KMS-11 (cell line): ENCODE data around the gene ADGRD1.

ENCODE experiments used
- H2AFZ ChIP-seq: fragments of 200-600 bp; sonication (generic); 2 replicates; pipeline ENCODE4 v1.6.1; 2016; ENCODE audit warnings: antibody characterized with exemption, mixed run types, low read depth
- H3K27ac ChIP-seq: fragments of 200-600 bp; sonication (generic); 2 replicates; pipeline ENCODE4 v1.6.1; 2016; ENCODE audit warnings: mild to moderate bottlenecking, mixed run types
- H3K27me3 ChIP-seq: fragments of 200-600 bp; sonication (generic); 2 replicates; pipeline ENCODE4 v1.6.1; 2017; ENCODE audit warnings: mild to moderate bottlenecking, low read depth, mixed run types, moderate library complexity; ENCODE audit not compliant: insufficient read depth
- H3K36me3 ChIP-seq: fragments of 200-600 bp; sonication (generic); 2 replicates; pipeline ENCODE4 v1.6.1; 2017; ENCODE audit warnings: mild to moderate bottlenecking, mixed run types; ENCODE audit not compliant: insufficient read depth
- H3K4me1 ChIP-seq: fragments of 200-600 bp; sonication (generic); 2 replicates; pipeline ENCODE4 v1.6.1; 2016; ENCODE audit warnings: mild to moderate bottlenecking, low read depth, mixed run types; ENCODE audit not compliant: poor library complexity, severe bottlenecking
- H3K4me2 ChIP-seq: fragments of 200-600 bp; sonication (generic); 2 replicates; pipeline ENCODE4 v1.7.0; 2016; ENCODE audit warnings: mild to moderate bottlenecking, mixed run types
- H3K4me3 ChIP-seq: fragments of 200-600 bp; sonication (generic); IDR thresholded peaks from 2 replicates; pipeline ENCODE4 v1.6.1; 2017; ENCODE audit warnings: low read depth, low read length, mixed read lengths; ENCODE audit not compliant: insufficient read depth
- H3K79me2 ChIP-seq: fragments of 200-600 bp; sonication (generic); 2 replicates; pipeline ENCODE4 v1.6.1; 2016; ENCODE audit warnings: low read depth, mixed run types; ENCODE audit not compliant: insufficient read depth
- H3K9ac ChIP-seq: fragments of 200-600 bp; sonication (generic); 2 replicates; pipeline ENCODE4 v1.6.1; 2016; ENCODE audit warnings: mild to moderate bottlenecking, mixed run types
- H4K20me1 ChIP-seq: fragments of 200-600 bp; sonication (generic); 2 replicates; pipeline ENCODE4 v1.6.1; 2016; ENCODE audit warnings: mild to moderate bottlenecking, mixed run types; ENCODE audit not compliant: insufficient read depth
- TF ChIP-seq, protein P1 (sequence below): fragments of 200-600 bp; sonication (generic); conservative IDR thresholded peaks from 2 replicates; pipeline ENCODE4 v1.6.1; 2017; ENCODE audit warnings: low read depth, mild to moderate bottlenecking, antibody characterized with exemption, low read length, moderate library complexity, mixed read lengths

Gene ADGRD1

GRCh38 chr12:130966443-130967030, 12.8 kb downstream of the ADGRD1 start:
- Histone ChIP-seq H3K4me3 (no peak overlapping the region), H3K9ac (no peak overlapping the region), H4K20me1 (no peaks in the 10 kb centered on the region), H3K27ac (no peak overlapping the region), H3K27me3 (no peaks in the 10 kb centered on the region), H3K4me2 (no peak overlapping the region), H3K36me3 (no peaks in the 10 kb centered on the region), H3K4me1 (no peaks in the 10 kb centered on the region), H3K79me2 (no peaks in the 10 kb centered on the region), H2AFZ (no peak overlapping the region)
- TF ChIP-seq, protein P1, sequence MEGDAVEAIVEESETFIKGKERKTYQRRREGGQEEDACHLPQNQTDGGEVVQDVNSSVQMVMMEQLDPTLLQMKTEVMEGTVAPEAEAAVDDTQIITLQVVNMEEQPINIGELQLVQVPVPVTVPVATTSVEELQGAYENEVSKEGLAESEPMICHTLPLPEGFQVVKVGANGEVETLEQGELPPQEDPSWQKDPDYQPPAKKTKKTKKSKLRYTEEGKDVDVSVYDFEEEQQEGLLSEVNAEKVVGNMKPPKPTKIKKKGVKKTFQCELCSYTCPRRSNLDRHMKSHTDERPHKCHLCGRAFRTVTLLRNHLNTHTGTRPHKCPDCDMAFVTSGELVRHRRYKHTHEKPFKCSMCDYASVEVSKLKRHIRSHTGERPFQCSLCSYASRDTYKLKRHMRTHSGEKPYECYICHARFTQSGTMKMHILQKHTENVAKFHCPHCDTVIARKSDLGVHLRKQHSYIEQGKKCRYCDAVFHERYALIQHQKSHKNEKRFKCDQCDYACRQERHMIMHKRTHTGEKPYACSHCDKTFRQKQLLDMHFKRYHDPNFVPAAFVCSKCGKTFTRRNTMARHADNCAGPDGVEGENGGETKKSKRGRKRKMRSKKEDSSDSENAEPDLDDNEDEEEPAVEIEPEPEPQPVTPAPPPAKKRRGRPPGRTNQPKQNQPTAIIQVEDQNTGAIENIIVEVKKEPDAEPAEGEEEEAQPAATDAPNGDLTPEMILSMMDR, result no peak

- Histone ChIP-seq H3K9ac (no peak overlapping the region), H3K4me1 (no peaks in the 10 kb centered on the region), H2AFZ (no peak overlapping the region), H3K4me2 (no peak overlapping the region), H3K27me3 (no peaks in the 10 kb centered on the region), H3K79me2 (no peaks in the 10 kb centered on the region), H3K36me3 (no peaks in the 10 kb centered on the region), H3K4me3 (no peak overlapping the region), H4K20me1 (no peaks in the 10 kb centered on the region), H3K27ac (no peak overlapping the region)
- TF ChIP-seq, protein P1, result no peak
Observed at GRCh38 chr12:130967636-130968035, 13.9 kb downstream of the ADGRD1 start.

DNA sequence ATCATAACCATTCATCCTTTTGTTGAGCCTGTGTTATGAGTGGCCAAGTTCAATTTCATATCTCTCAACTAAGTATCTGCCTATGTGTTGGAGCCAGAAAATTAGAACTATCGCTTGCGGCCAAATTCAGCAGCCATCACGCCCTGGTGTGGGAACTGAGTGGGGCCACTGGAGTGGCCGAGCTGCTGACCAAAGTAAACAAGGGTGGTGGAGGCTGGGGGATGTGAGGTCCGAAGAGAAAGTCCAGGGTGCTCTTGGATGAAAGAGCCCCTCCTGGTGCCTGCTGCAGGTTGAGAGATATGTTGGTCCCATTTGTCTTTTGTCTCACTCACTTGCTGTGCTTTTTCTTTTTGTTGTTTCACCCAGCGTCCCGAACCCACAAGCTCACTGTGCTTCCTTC, 14.9 kb downstream of the ADGRD1 start:
- H3K4me1 ChIP-seq, result no peaks in the 10 kb centered on the region
- H3K36me3 ChIP-seq, result no peaks in the 10 kb centered on the region
- no peak overlapping the region for H2AFZ ChIP-seq
- no peak overlapping the region for H3K27ac ChIP-seq
- no peak overlapping the region for H3K4me2 ChIP-seq
- H3K4me3 ChIP-seq, result no peak overlapping the region
- no peaks in the 10 kb centered on the region for H3K27me3 ChIP-seq
- TF ChIP-seq, protein P1, result no peak
- H3K9ac ChIP-seq, result no peak overlapping the region
- no peaks in the 10 kb centered on the region for H4K20me1 ChIP-seq
- H3K79me2 ChIP-seq, result no peaks in the 10 kb centered on the region

GRCh38 chr12:130969223-130969622, 15.5 kb downstream of the ADGRD1 start:
- Histone ChIP-seq H3K9ac (no peak overlapping the region), H3K36me3 (no peaks in the 10 kb centered on the region), H2AFZ (no peak overlapping the region), H3K4me1 (no peaks in the 10 kb centered on the region), H3K27me3 (no peaks in the 10 kb centered on the region), H3K27ac (no peak overlapping the region), H4K20me1 (no peaks in the 10 kb centered on the region), H3K4me3 (no peak overlapping the region), H3K4me2 (no peak overlapping the region), H3K79me2 (no peaks in the 10 kb centered on the region)
- TF ChIP-seq, protein P1, result no peak
